Breast epithelium (tissue), 4 donors: Measurements from ENCODE around the gene PDRG1. TPM values are rescaled to one million over a fixed set of nuclear protein-coding genes. Genes with fewer than 3 reads are reported as not detected.

ENCODE experiments used
- DNase-seq, 2 donors: peaks; one replicate each; pipeline ENCODE4 v3.0.0-alpha.2; 2019; ENCODE audit warnings: low spot score in 2 of 2
- H3K27ac ChIP-seq, 2 donors: fragments of 200-600 bp; sonication (generic) in 1 of 2; one replicate each; pipeline ENCODE4 v1.5.1; 2016 to 2019; ENCODE audit warnings: mild to moderate bottlenecking in 1 of 2
- H3K27me3 ChIP-seq, 2 donors: fragments of 200-600 bp; sonication (generic) in 1 of 2; one replicate each; pipeline versions ENCODE4 v1.5.1 to v1.6.0; 2017 to 2019; ENCODE audit warnings: control low read depth in 1 of 2, mild to moderate bottlenecking in 1 of 2
- H3K36me3 ChIP-seq: fragments of 200-600 bp; one replicate; pipeline ENCODE4 v1.5.1; 2019
- H3K4me1 ChIP-seq, 2 donors: fragments of 200-600 bp; sonication (generic); one replicate each; pipeline ENCODE4 v1.5.1; 2016 to 2019; ENCODE audit warnings: control low read depth in 1 of 2
- H3K4me3 ChIP-seq, 3 donors: fragments of 200-600 bp; sonication (generic); 1 replicate in 2 of 3; 2 replicates in 1 of 3; pipeline ENCODE4 v1.5.1; 2016 to 2019; ENCODE audit warnings: mild to moderate bottlenecking in 3 of 3, moderate library complexity in 2 of 3
- H3K9me3 ChIP-seq, 2 donors: fragments of 200-600 bp; sonication (generic) in 1 of 2; one replicate each; pipeline ENCODE4 v1.5.1; 2016 to 2019; ENCODE audit warnings: control low read depth in 1 of 2
- CTCF ChIP-seq, 3 donors: fragments of 450-650 bp; IDR thresholded peaks; one replicate each; pipeline ENCODE4 v1.5.1; 2016 to 2017; ENCODE audit warnings: antibody characterized with exemption in 3 of 3, mild to moderate bottlenecking in 3 of 3, moderate library complexity in 3 of 3
- POLR2A ChIP-seq: fragments of 450-650 bp; IDR thresholded peaks from one replicate; pipeline ENCODE4 v1.6.1; 2016; ENCODE audit warnings: antibody characterized with exemption, mild to moderate bottlenecking, moderate library complexity
- POLR2AphosphoS5 ChIP-seq, 3 donors: sonication (generic); formaldehyde crosslinking; IDR thresholded peaks; one replicate each; pipeline ENCODE4 v1.6.1; 2017; ENCODE audit warnings: antibody characterized with exemption in 3 of 3
- intact Hi-C: fragments of 100-400 bp; cut with DNase I; formaldehyde crosslinking; loops from one replicate; pipeline ENCODE4 v1.15.1; 2023; ENCODE audit warnings: low total_unique reads
- total RNA-seq, 3 donors: library from RNA; depleted of rRNA; stranded (reverse); fragments of >200 nt; gene quantifications; one replicate each; pipeline ENCODE4 v1.1.0, GENCODE V29; 2016

The PDRG1 gene
- total RNA-seq, 3 donors from 2014 or later, result 5.1 to 11.1 (median 9.8) TPM

DNA sequence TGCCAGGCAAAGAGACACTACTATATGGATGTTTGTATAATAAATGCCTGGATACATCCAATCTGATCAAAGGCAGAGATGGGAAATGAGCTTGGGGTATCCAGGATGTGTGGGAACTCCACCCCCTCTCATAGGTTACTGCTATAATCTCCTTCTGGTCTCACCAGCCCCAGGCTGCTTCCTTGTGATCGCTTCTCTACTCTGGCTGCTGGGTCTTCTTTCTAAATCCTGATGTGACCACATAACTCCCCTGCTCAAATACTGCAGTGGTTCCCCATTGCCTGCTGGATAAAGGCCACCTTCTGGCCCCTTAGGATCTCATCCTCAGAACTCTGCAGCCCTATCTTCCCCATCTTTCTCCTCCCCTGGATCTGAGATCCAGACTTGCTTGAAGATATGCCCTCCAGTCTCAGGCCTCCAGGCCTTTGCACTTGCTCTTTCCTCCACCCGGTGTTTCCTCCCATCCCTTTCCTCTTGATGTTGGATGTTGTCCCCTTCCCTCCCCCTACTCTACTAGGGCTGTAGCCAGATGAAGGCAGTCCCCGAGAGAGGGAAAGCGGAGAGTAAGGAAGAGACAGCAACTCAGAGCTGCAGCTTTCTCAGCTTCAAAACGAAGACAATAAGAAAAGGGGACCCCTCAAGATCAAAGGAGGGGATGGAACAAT, 15.3 kb upstream of the PDRG1 start:
- DNase-seq, result no peak
- Histone ChIP-seq H3K36me3 (no peaks in the 10 kb centered on the region), H3K4me1 (no peaks in the 10 kb centered on the region), H3K27ac (no peak overlapping the region), H3K27me3 (peaks cover 0 to 58% of the 10 kb centered on the region in 2 donors), H3K4me3 (no peak overlapping the region), H3K9me3 (no peaks in the 10 kb centered on the region)
- TF ChIP-seq POLR2A (no peak), POLR2AphosphoS5 (IDR thresholded peaks at IDR 0.05) (no peak)
- intact Hi-C loops, result no loop called here

DNA sequence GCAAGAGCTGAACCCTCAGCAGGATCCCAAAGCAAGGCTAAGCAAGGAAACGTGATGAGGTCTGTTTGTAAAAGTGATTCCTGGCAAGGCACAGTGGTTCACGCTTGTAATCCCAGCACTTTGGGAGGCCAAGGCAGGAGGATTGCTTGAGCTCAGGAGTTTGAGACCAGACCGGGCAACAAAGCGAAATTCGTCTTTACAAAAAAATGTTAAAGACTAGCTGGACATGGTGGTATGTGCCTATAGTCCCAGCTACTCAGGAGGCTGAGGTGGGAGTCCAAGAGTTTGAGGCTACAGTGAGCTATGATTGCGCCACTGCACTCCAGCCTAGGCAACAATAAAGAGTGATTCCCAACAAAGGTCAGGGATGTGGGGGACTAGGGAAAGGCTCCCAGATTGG, 12.0 kb upstream of the PDRG1 start:
- intact Hi-C loops, result no loop called here
- Histone ChIP-seq H3K9me3 (no peaks in the 10 kb centered on the region), H3K36me3 (no peaks in the 10 kb centered on the region), H3K4me1 (no peaks in the 10 kb centered on the region), H3K27ac (no peak overlapping the region), H3K27me3 (peaks cover 0 to 57% of the 10 kb centered on the region in 2 donors), H3K4me3 (no peak overlapping the region)
- no peak for DNase-seq
- no peak for TF ChIP-seq POLR2A
- TF ChIP-seq POLR2AphosphoS5 (IDR thresholded peaks at IDR 0.05), result no peak
- TF ChIP-seq CTCF (IDR thresholded peaks at IDR 0.05), result no peak

GRCh38 chr20:31962761-31963160, 10.9 kb upstream of the PDRG1 start:
- Histone ChIP-seq H3K27me3 (peaks cover 0 to 51% of the 10 kb centered on the region in 2 donors), H3K27ac (no peak overlapping the region), H3K4me1 (no peaks in the 10 kb centered on the region), H3K36me3 (no peaks in the 10 kb centered on the region), H3K4me3 (no peak overlapping the region), H3K9me3 (no peaks in the 10 kb centered on the region)
- TF ChIP-seq POLR2A (no peak), POLR2AphosphoS5 (IDR thresholded peaks at IDR 0.05) (no peak), CTCF (IDR thresholded peaks at IDR 0.05) (no peak)
- intact Hi-C loops, result no loop called here
- no peak for DNase-seq

- Histone ChIP-seq H3K4me1 (no peaks in the 10 kb centered on the region), H3K9me3 (no peaks in the 10 kb centered on the region), H3K27me3 (peaks cover 0 to 20% of the 10 kb centered on the region in 2 donors), H3K36me3 (no peaks in the 10 kb centered on the region), H3K27ac (no peak overlapping the region), H3K4me3 (no peak overlapping the region)
- DNase-seq, result no peak
- TF ChIP-seq POLR2A (no peak), POLR2AphosphoS5 (IDR thresholded peaks at IDR 0.05) (no peak), CTCF (IDR thresholded peaks at IDR 0.05) (no peak)
- intact Hi-C loops, result loop anchor here (10.0 kb wide), 2 partner anchors 102 to 132 kb away; no protein-coding TSS in a partner anchor
These were observed 5.0 kb upstream of the PDRG1 start for GRCh38 chr20:31956556-31957526.

DNA sequence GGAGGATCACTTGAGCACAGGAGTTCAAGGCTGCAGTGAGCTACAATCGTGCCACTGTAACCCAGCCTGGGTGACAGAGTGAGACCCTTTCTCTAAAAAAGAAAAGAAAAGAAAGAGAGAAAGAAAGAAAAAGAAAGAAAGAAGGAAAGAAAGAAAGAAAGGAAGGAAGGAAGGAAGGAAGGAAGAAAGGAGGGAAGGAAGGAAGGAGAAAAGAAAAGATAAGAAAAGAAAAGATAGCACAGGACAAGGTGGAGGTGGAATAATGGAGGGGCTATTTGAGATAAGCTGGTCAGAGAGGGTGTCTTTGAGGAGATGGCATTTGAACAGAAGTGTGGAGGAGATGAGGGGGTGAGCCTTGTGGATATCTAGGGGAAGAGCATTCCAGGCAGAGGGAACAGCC, 2.7 kb upstream of the PDRG1 start:
- Histone ChIP-seq H3K4me3 (no peak overlapping the region), H3K9me3 (no peaks in the 10 kb centered on the region), H3K27me3 (peaks cover 0 to 12% of the 10 kb centered on the region in 2 donors), H3K27ac (no peak overlapping the region), H3K36me3 (no peaks in the 10 kb centered on the region), H3K4me1 (peaks cover 5 to 12% of the 10 kb centered on the region in 2 donors)
- no peak for TF ChIP-seq POLR2AphosphoS5 (IDR thresholded peaks at IDR 0.05)
- TF ChIP-seq POLR2A, result no peak
- TF ChIP-seq CTCF (IDR thresholded peaks at IDR 0.05), result no peak
- intact Hi-C loops, result loop anchor here (10.0 kb wide), 2 partner anchors 100 to 130 kb away; no protein-coding TSS in a partner anchor
- DNase-seq, result no peak
